ENCODE data around the gene HORMAD1. TPM values are rescaled to one million over a fixed set of nuclear protein-coding genes. Genes with fewer than 3 reads are reported as not detected.
"Not testable (repeated sequence)": the region's sequence is repeated elsewhere in the genome, so short reads cannot be mapped to it uniquely, and the experiment has no call there.

Gene HORMAD1
- total and polyA plus RNA-seq, 7 donors, result 0.32 to 0.69 TPM; not detected in 5

DNA sequence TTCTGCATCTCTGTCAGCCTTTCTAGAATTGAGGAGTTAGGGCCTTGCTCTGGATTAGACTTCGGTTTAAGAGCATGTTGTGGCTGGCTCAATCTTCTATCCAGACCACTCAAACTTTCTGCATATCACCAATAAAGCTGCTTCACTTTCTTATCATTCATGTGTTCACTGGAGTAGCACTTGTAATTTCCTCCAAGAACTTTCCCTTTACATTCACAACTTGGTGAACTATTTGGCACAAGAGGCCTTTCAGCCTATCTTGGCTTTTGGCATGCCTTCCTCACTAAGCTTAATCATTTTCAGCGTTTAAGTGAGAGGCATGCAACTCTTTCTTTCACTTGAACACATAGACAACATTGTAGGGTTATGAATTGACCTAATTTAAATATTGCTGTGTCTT lies 3.6 kb upstream of the HORMAD1 start:
- WGBS, 2 donors, result 54 to 85% methylated on average over 2 of the region's 2 CpGs
- Histone ChIP-seq H3K27me3 (no peaks in the 10 kb centered on the region), H3K4me3 (no peak overlapping the region), H3K27ac (no peak overlapping the region), H3K36me3 (no peaks in the 10 kb centered on the region), H3K9me3 (no peaks in the 10 kb centered on the region), H3K4me1 (no peaks in the 10 kb centered on the region)
- intact Hi-C loops (cut with DNase I), result no loop called here
- TF ChIP-seq, protein P1, sequence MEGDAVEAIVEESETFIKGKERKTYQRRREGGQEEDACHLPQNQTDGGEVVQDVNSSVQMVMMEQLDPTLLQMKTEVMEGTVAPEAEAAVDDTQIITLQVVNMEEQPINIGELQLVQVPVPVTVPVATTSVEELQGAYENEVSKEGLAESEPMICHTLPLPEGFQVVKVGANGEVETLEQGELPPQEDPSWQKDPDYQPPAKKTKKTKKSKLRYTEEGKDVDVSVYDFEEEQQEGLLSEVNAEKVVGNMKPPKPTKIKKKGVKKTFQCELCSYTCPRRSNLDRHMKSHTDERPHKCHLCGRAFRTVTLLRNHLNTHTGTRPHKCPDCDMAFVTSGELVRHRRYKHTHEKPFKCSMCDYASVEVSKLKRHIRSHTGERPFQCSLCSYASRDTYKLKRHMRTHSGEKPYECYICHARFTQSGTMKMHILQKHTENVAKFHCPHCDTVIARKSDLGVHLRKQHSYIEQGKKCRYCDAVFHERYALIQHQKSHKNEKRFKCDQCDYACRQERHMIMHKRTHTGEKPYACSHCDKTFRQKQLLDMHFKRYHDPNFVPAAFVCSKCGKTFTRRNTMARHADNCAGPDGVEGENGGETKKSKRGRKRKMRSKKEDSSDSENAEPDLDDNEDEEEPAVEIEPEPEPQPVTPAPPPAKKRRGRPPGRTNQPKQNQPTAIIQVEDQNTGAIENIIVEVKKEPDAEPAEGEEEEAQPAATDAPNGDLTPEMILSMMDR (IDR thresholded peaks at IDR 0.05), result no peak
- TF ChIP-seq POLR2A (IDR thresholded peaks at IDR 0.05), result no peak
- TF ChIP-seq POLR2AphosphoS5 (IDR thresholded peaks at IDR 0.05), result no peak
- no peak for TF ChIP-seq EP300 (IDR thresholded peaks at IDR 0.05)
- DNase-seq, result no peak

DNA sequence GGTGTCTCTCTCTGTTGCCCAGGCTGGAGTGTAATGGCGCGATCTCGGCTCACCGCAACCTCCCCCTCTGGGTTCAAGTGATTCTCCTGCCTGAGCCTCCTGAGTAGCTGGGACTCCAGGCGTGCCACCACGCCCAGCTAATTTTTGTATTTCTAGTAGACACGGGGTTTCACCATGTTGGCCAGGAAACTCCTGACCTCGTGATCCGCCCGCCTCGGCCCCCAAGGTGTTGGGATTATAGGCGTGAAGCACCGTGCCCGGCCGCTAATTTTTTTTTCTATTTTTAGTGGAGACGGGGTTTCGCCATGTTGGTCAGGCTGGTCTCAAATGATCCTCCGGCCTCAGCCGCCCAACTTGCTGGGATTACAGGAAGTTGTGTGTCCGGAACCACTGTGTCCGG lies 597 bp downstream of the HORMAD1 start:
- H3K9me3 ChIP-seq, result no peaks in the 10 kb centered on the region
- H3K36me3 ChIP-seq, result no peaks in the 10 kb centered on the region
- no peak overlapping the region for H3K4me3 ChIP-seq
- no peak for DNase-seq
- TF ChIP-seq POLR2AphosphoS5 (IDR thresholded peaks at IDR 0.05), result no peak
- TF ChIP-seq POLR2A (IDR thresholded peaks at IDR 0.05), result no peak
- TF ChIP-seq EP300 (IDR thresholded peaks at IDR 0.05), result no peak
- TF ChIP-seq, protein P1 (IDR thresholded peaks at IDR 0.05), result no peak
- intact Hi-C loops (cut with DNase I), result no loop called here
- H3K27me3 ChIP-seq, result no peaks in the 10 kb centered on the region
- H3K4me1 ChIP-seq, result no peaks in the 10 kb centered on the region
- 97% methylated on average over 21 of the region's 21 CpGs for WGBS, 2 donors
- no peak overlapping the region for H3K27ac ChIP-seq

DNA sequence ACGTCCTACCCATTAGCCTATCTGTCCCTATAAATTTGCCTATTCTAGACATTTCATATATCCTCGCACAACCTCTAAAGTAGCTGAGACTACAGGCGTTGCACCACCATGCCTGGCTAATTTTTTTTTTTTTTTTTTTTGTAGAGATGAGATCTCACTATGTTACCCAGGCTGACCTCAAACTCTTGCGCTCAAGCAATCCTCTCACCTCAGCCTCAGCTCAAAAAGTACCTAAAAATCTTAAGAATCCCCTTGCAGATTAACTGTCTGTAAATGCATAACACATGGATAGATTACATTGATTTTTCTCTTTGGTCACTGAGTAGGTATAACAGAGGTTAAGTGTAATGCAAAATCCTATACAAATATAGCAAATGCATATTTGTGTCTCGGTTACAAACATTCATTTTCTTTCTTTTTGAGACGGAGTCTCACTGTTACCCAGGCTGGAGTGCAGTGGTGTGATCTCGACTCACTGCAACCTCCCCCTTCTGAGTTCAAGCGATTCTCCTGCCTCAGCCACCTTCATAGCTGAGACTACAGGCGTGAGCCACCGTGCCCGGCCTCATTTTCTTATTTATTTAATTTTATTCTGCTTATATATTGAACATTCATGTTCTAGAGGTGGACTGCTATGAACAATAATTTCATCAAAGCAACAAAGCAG lies 2.3 kb downstream of the HORMAD1 start:
- H3K36me3 ChIP-seq, result no peaks in the 10 kb centered on the region
- H3K4me3 ChIP-seq, result no peak overlapping the region
- intact Hi-C loops (cut with DNase I), result no loop called here
- TF ChIP-seq, protein P1 (IDR thresholded peaks at IDR 0.05), result no peak
- TF ChIP-seq POLR2A (IDR thresholded peaks at IDR 0.05), result no peak
- no peak for TF ChIP-seq EP300 (IDR thresholded peaks at IDR 0.05)
- no peak for DNase-seq
- WGBS, 2 donors, result 86 to 89% methylated on average over 11 of the region's 11 CpGs
- no peaks in the 10 kb centered on the region for H3K27me3 ChIP-seq
- H3K9me3 ChIP-seq, result no peaks in the 10 kb centered on the region
- H3K4me1 ChIP-seq, result no peaks in the 10 kb centered on the region
- H3K27ac ChIP-seq, result no peak overlapping the region

DNA sequence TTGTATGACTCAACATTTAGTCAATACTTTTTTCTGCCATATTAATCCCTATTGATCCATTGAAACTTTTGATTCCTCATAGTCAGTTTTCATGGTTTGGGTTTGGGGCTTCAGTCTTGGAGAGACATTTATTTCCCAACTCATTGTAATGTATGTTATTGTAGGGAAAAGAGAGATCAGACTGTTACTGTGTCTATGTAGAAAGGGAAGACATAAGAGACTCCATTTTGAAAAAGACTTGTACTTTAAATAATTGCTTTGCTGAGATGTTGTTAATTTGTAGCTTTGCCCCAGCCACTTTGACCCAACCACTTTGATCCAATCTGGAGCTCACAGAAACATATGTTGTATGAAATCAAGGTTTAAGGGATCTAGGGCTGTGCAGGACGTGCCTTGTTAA lies 11.7 kb downstream of the HORMAD1 start:
- H3K36me3 ChIP-seq; DNase-seq; intact Hi-C loops (cut with DNase I); H3K9me3 ChIP-seq; H3K27ac ChIP-seq; H3K4me1 ChIP-seq; H3K27me3 ChIP-seq; H3K4me3 ChIP-seq: not testable (repeated sequence)
- 78 to 84% methylated on average over 1 of the region's 1 CpG for WGBS, 2 donors

DNA sequence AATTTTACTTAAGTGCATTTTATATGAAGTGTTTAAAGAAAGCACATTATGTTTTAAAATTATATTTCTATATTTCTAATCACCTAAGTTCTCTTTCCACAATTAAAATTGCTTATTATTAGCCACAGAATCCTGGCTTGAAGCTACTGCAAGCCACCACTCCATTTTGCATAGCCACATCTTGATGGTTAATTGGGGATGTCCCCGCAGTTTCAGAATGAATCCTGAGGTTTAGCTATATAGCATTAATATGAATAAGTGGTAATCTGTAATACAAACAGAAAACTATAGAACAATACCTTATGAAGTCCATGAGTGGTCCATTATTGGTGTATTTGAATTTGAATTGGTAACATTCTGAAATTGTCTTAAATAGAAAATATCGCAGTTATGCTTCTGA lies 12.1 kb downstream of the HORMAD1 start:
- no peak overlapping the region for H3K27ac ChIP-seq
- no peaks in the 10 kb centered on the region for H3K9me3 ChIP-seq
- H3K4me3 ChIP-seq, result no peak overlapping the region
- intact Hi-C loops (cut with DNase I), result no loop called here
- no peaks in the 10 kb centered on the region for H3K27me3 ChIP-seq
- WGBS, 2 donors, result 86 to 90% methylated on average over 2 of the region's 2 CpGs
- no peak for DNase-seq
- H3K4me1 ChIP-seq, result no peaks in the 10 kb centered on the region
- H3K36me3 ChIP-seq, result no peaks in the 10 kb centered on the region
- TF ChIP-seq POLR2A (IDR thresholded peaks at IDR 0.05), result no peak
- TF ChIP-seq POLR2AphosphoS5 (IDR thresholded peaks at IDR 0.05), result no peak
- TF ChIP-seq EP300 (IDR thresholded peaks at IDR 0.05), result no peak
- TF ChIP-seq, protein P1 (IDR thresholded peaks at IDR 0.05), result no peak

All from sigmoid colon (tissue), 7 donors.